Measurements from ENCODE around the gene GRIN2D. TPM values are rescaled to one million over a fixed set of nuclear protein-coding genes. Genes with fewer than 3 reads are reported as not detected.

GRIN2D gene
- total RNA-seq, 1 donor from 2014 or later, result not detected

DNA sequence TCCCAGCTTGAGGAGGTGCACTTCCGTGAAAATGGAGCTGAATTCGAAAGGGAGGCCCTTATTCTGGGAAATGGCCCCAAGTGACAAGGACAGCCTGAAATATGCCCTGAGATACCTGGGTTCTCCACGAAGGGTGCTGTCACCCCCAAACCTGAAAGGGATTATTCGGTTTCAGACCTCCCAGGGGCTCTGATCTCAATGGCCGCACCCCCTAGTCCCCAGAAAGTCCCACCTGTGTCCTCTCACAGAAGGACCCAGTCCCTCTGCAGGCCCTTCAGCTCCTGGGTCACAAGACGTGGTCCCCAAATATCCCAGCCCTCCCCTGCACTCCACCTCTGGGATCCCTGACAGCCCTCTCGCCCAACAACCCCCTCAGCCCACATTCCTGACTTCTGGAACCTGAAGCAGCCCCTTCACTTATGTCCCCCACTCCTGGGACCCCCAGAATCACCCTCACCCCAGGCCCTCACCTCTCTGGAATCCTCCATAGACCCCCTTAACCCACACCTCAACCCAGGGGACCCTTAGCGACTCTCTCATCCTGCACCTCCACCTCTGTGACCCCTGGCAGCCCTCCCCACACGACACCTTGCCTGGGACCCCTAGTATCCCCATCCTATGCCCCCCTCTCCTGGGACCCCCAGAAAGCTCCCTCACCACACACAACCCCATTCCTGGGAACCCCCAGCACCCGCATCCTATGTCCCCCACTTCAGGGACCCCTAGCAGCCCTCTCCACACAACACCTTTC is 28.7 kb upstream of the GRIN2D start:
- Histone ChIP-seq H3K4me3 (peak overlapping the region; percentile 66 to 80), H3K27ac (peak overlapping the region; percentile 98), H3K36me3 (no peaks in the 10 kb centered on the region), H3K4me1 (peaks cover 10% of the 10 kb centered on the region), H3K9me3 (no peaks in the 10 kb centered on the region), H3K27me3 (no peaks in the 10 kb centered on the region)
- intact Hi-C loops (cut with DNase I), result no loop called here
- DNase-seq (ENCODE audit: extremely low spot score in 2 of 2), result peak in 1 of 2 donors; percentile 90
- TF ChIP-seq, protein P1, sequence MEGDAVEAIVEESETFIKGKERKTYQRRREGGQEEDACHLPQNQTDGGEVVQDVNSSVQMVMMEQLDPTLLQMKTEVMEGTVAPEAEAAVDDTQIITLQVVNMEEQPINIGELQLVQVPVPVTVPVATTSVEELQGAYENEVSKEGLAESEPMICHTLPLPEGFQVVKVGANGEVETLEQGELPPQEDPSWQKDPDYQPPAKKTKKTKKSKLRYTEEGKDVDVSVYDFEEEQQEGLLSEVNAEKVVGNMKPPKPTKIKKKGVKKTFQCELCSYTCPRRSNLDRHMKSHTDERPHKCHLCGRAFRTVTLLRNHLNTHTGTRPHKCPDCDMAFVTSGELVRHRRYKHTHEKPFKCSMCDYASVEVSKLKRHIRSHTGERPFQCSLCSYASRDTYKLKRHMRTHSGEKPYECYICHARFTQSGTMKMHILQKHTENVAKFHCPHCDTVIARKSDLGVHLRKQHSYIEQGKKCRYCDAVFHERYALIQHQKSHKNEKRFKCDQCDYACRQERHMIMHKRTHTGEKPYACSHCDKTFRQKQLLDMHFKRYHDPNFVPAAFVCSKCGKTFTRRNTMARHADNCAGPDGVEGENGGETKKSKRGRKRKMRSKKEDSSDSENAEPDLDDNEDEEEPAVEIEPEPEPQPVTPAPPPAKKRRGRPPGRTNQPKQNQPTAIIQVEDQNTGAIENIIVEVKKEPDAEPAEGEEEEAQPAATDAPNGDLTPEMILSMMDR (IDR thresholded peaks at IDR 0.05), result no peak
- TF ChIP-seq POLR2AphosphoS5 (IDR thresholded peaks at IDR 0.05; ENCODE audit: insufficient read depth in 1 of 2, low read depth in 1 of 2) (no peak), POLR2A (IDR thresholded peaks at IDR 0.05) (no peak)

DNA sequence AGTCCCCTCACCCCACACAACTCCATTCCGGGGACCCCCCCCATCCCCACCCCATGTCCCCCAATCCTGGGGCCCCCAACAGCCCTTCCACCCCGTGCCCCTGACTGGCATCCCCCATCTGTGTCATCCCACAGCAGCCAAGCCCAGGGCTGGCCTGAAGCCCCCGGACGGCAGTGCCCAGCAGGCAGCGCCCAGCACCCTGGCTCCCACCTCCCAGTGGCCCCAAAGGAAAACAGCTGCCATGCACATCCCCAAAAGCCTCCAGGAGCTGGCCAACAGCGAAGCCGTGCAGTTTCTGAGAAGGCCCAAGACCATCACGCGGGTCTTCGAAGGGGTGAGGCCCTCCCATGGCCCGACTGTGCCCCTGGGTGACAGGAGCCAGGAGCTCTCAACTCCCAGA is 27.9 kb upstream of the GRIN2D start:
- H3K27me3 ChIP-seq, result no peaks in the 10 kb centered on the region
- H3K4me3 ChIP-seq, result no peak overlapping the region
- H3K36me3 ChIP-seq, result no peaks in the 10 kb centered on the region
- H3K9me3 ChIP-seq, result no peaks in the 10 kb centered on the region
- DNase-seq (ENCODE audit: extremely low spot score in 2 of 2), result no peak
- peaks cover 10% of the 10 kb centered on the region for H3K4me1 ChIP-seq
- TF ChIP-seq POLR2A (IDR thresholded peaks at IDR 0.05) (no peak), POLR2AphosphoS5 (IDR thresholded peaks at IDR 0.05; ENCODE audit: insufficient read depth in 1 of 2, low read depth in 1 of 2) (no peak)
- TF ChIP-seq, protein P1 (IDR thresholded peaks at IDR 0.05), result no peak
- intact Hi-C loops (cut with DNase I), result no loop called here
- no peak overlapping the region for H3K27ac ChIP-seq

DNA sequence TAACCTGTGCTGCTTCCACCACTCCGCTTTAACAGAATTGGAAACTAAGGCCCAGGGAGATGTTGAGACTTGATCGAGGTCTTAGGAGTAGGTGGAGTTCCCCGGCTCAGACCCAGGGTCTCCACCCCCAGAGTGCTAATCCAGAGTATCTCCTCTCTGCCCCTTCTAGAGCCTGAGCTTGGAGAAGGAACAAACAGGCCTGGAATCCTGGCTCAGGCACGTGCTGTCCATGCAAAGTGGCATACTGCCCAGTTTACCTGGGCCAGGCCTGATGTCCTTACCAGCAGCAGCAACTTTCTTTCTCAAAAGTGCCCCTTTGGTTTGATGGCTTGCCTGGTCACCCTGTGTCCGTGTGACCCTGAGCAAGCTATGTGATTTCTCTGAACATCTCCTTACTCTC is 25.6 kb upstream of the GRIN2D start:
- Histone ChIP-seq H3K9me3 (no peaks in the 10 kb centered on the region), H3K36me3 (no peaks in the 10 kb centered on the region), H3K4me3 (no peak overlapping the region), H3K27me3 (no peaks in the 10 kb centered on the region), H3K4me1 (peaks cover 10% of the 10 kb centered on the region), H3K27ac (no peak overlapping the region)
- intact Hi-C loops (cut with DNase I), result no loop called here
- DNase-seq (ENCODE audit: extremely low spot score in 2 of 2), result no peak
- TF ChIP-seq POLR2A (IDR thresholded peaks at IDR 0.05) (no peak), POLR2AphosphoS5 (IDR thresholded peaks at IDR 0.05; ENCODE audit: insufficient read depth in 1 of 2, low read depth in 1 of 2) (no peak)
- TF ChIP-seq, protein P1 (IDR thresholded peaks at IDR 0.05), result no peak

DNA sequence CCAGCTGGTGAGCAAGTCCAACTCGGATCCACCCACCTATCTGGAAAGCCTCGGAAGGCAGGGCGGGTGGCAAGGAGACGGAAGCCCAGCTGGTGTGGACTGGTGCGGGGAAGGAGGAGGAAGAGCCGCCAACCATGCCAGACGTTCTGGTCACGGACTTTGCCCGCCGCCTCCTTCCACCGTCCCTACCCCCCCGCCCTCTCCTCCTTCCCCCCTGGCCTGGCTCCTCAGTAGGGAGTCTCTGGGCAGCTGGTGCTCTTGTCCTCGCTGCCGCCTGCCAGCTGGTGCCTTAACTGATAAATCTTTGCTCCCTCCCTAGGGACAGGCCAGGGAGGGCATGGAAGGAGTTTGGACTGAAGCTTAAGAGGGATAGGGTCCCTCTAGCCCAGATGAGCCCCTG is 24.5 kb upstream of the GRIN2D start:
- no peak for DNase-seq (ENCODE audit: extremely low spot score in 2 of 2)
- intact Hi-C loops (cut with DNase I), result no loop called here
- H3K27me3 ChIP-seq, result no peaks in the 10 kb centered on the region

DNA sequence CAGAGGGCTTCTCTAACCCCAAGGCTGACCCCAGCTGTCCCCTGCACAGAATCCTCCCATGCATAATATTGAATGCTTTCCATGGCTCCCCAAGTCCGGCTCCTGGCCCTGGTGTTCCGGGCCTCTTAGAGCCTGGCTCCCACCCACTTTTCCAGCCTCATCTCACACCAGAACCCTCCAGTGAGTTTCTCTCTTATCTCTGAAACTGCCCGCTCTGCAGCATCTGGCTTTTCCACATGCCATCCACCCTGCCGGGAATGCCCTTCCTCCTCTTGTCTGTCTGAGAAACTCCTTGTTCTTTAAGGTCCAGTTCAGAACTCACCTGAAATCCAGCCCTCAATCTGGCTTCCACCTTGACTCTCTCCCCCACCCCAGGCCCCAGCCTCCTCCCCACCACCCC is 22.5 kb upstream of the GRIN2D start:
- Histone ChIP-seq H3K36me3 (no peaks in the 10 kb centered on the region), H3K27me3 (no peaks in the 10 kb centered on the region), H3K4me3 (no peak overlapping the region), H3K27ac (no peak overlapping the region), H3K4me1 (no peaks in the 10 kb centered on the region), H3K9me3 (no peaks in the 10 kb centered on the region)
- intact Hi-C loops (cut with DNase I), result no loop called here
- TF ChIP-seq POLR2AphosphoS5 (IDR thresholded peaks at IDR 0.05; ENCODE audit: insufficient read depth in 1 of 2, low read depth in 1 of 2) (no peak), POLR2A (IDR thresholded peaks at IDR 0.05) (no peak)
- TF ChIP-seq, protein P1 (IDR thresholded peaks at IDR 0.05), result no peak
- no peak for DNase-seq (ENCODE audit: extremely low spot score in 2 of 2)

More for the DNA sequence above, 24.5 kb upstream of the GRIN2D start:
- Histone ChIP-seq H3K27ac (no peak overlapping the region), H3K9me3 (no peaks in the 10 kb centered on the region), H3K4me1 (peaks cover 5% of the 10 kb centered on the region), H3K36me3 (no peaks in the 10 kb centered on the region), H3K4me3 (no peak overlapping the region)
- no peak for TF ChIP-seq POLR2A (IDR thresholded peaks at IDR 0.05)
- TF ChIP-seq POLR2AphosphoS5 (IDR thresholded peaks at IDR 0.05; ENCODE audit: insufficient read depth in 1 of 2, low read depth in 1 of 2), result no peak
- TF ChIP-seq, protein P1 (IDR thresholded peaks at IDR 0.05), result no peak

Measured in vagina (tissue), 2 donors.